Activated CD8-positive, alpha-beta memory T cell treated with anti-CD3 and anti-CD28 coated beads, Interleukin-2, amount 50 U/mL, for 4 hours (primary cell): ENCODE data around the gene LY9.
"Not testable (repeated sequence)": the region's sequence is repeated elsewhere in the genome, so short reads cannot be mapped to it uniquely, and the experiment has no call there.

ENCODE experiments used
- DNase-seq: peaks from one replicate; pipeline ENCODE4 v3.0.0-alpha.2; 2020

LY9 gene

GRCh38 chr1:160839746-160840145 lies 43.8 kb downstream of the LY9 start:
- DNase-seq: no peak

- DNase-seq: no peak
These were observed 45.1 kb downstream of the LY9 start for GRCh38 chr1:160841079-160841478.

GRCh38 chr1:160844447-160845232 lies 48.7 kb downstream of the LY9 start:
- DNase-seq: no peak

- no peak for DNase-seq
These were observed 50.3 kb downstream of the LY9 start for GRCh38 chr1:160846281-160846680.

GRCh38 chr1:160850541-160850940 lies 54.6 kb downstream of the LY9 start:
- no peak for DNase-seq

GRCh38 chr1:160850993-160851392 lies 55.0 kb downstream of the LY9 start:
- no peak for DNase-seq

- DNase-seq: no peak
These were observed 57.0 kb downstream of the LY9 start for GRCh38 chr1:160853014-160853413.

GRCh38 chr1:160853754-160854153 lies 57.8 kb downstream of the LY9 start:
- no peak for DNase-seq

- DNase-seq: no peak
These were observed 59.4 kb downstream of the LY9 start for GRCh38 chr1:160855181-160855981.

- DNase-seq: no peak
These were observed 62.1 kb downstream of the LY9 start for GRCh38 chr1:160858097-160858496.

- no peak for DNase-seq
These were observed 62.5 kb downstream of the LY9 start for GRCh38 chr1:160858507-160858906.

- DNase-seq: no peak
These were observed 63.2 kb downstream of the LY9 start for GRCh38 chr1:160859166-160859565.

GRCh38 chr1:160860840-160861505 lies 65.0 kb downstream of the LY9 start:
- DNase-seq: no peak

- peak; percentile 61 for DNase-seq
These were observed 66.5 kb downstream of the LY9 start, which contains the start of gene CD244 for GRCh38 chr1:160862203-160863060. Gene CD244 (minus strand): TSS chr1:160862887. CDS start chr1:160862677, 210 bp downstream.

GRCh38 chr1:160863061-160863773 lies 67.2 kb downstream of the LY9 start:
- no peak for DNase-seq

GRCh38 chr1:160863774-160864131 lies 67.8 kb downstream of the LY9 start:
- no peak for DNase-seq

- DNase-seq: no peak
These were observed 68.2 kb downstream of the LY9 start for GRCh38 chr1:160864173-160864572.

GRCh38 chr1:160865337-160865736 lies 69.4 kb downstream of the LY9 start:
- DNase-seq: no peak

- DNase-seq: no peak
These were observed 70.2 kb downstream of the LY9 start for GRCh38 chr1:160866001-160866694.

- no peak for DNase-seq
These were observed 70.8 kb downstream of the LY9 start for GRCh38 chr1:160866695-160867260.

- DNase-seq: not testable (repeated sequence)
These were observed 71.7 kb downstream of the LY9 start for GRCh38 chr1:160867651-160868050.
